Esophagus squamous epithelium (tissue), 4 donors: ENCODE measurements around the gene LEFTY1.

ENCODE experiments used
- CTCF ChIP-seq, 6 experiments: fragments of 450-650 bp in 4 of 6; fragments of 200-600 bp in 2 of 6; sonication (generic) in 2 of 6; IDR thresholded peaks; one replicate each; pipeline ENCODE4 v1.5.1; 2016 to 2019; ENCODE audit warnings: antibody characterized with exemption in 6 of 6, mild to moderate bottlenecking in 4 of 6, moderate library complexity in 4 of 6
- POLR2A ChIP-seq, 4 donors: fragments of 450-650 bp; IDR thresholded peaks; one replicate each; pipeline ENCODE4 v1.6.1; 2017; ENCODE audit warnings: antibody characterized with exemption in 4 of 4, mild to moderate bottlenecking in 4 of 4, moderate library complexity in 3 of 4

- no peak for TF ChIP-seq CTCF (IDR thresholded peaks at IDR 0.05)
- no peak for TF ChIP-seq POLR2A (IDR thresholded peaks at IDR 0.05)
Observed at GRCh38 chr1:225859151-225859550, 29.8 kb downstream of the LEFTY1 start.
